Neural cell (in vitro differentiated cells): ENCODE data around the gene BBS1.

Experiments used
- CTCF ChIP-seq: fragments of 450-650 bp; IDR thresholded peaks from 2 replicates; pipeline ENCODE4 v1.5.1; 2014; ENCODE audit warnings: antibody characterized with exemption, mild to moderate bottlenecking, moderate library complexity; ENCODE audit not compliant: poor library complexity, severe bottlenecking
- EP300 ChIP-seq: fragments of 450-650 bp; conservative IDR thresholded peaks from 2 replicates; pipeline ENCODE4 v1.6.1; 2014; ENCODE audit warnings: antibody characterized with exemption, mild to moderate bottlenecking, moderate library complexity; ENCODE audit not compliant: poor library complexity, severe bottlenecking
- EZH2 ChIP-seq: fragments of 200-600, 300-800 bp; shearing (Covaris generic), sonication (generic); IDR thresholded peaks from 2 replicates; pipeline ENCODE4 v1.6.1; 2014; ENCODE audit warnings: antibody characterized with exemption, low read length, borderline replicate concordance, mild to moderate bottlenecking; ENCODE audit not compliant: insufficient read depth, poor library complexity, severe bottlenecking
- MXI1 ChIP-seq: fragments of 450-650 bp; conservative IDR thresholded peaks from 2 replicates; pipeline ENCODE4 v1.6.1; 2014; ENCODE audit warnings: antibody characterized with exemption, mild to moderate bottlenecking; ENCODE audit not compliant: poor library complexity, severe bottlenecking
- POLR2AphosphoS5 ChIP-seq: IDR thresholded peaks from 2 replicates; pipeline ENCODE4 v1.6.1; 2012
- RAD21 ChIP-seq: fragments of 450-650 bp; conservative IDR thresholded peaks from 2 replicates; pipeline ENCODE4 v1.6.1; 2014; ENCODE audit warnings: antibody characterized with exemption, mild to moderate bottlenecking, moderate library complexity
- REST ChIP-seq: IDR thresholded peaks from 2 replicates; pipeline ENCODE4 v1.6.1; 2012; ENCODE audit warnings: borderline replicate concordance
- SMC3 ChIP-seq: fragments of 450-650 bp; conservative IDR thresholded peaks from 2 replicates; pipeline ENCODE4 v1.6.1; 2014; ENCODE audit warnings: antibody characterized with exemption, mild to moderate bottlenecking, moderate library complexity; ENCODE audit not compliant: poor library complexity
- TAF1 ChIP-seq: IDR thresholded peaks from 2 replicates; pipeline ENCODE4 v1.6.1; 2012; ENCODE audit warnings: low read depth

GRCh38 chr11:66492161-66492865, 18.1 kb upstream of the BBS1 start:
- TF ChIP-seq EP300, result no peak
- TF ChIP-seq CTCF, result no peak
- TF ChIP-seq MXI1, result no peak
- no peak for TF ChIP-seq POLR2AphosphoS5
- no peak for TF ChIP-seq SMC3
- TF ChIP-seq REST, result no peak
- no peak for TF ChIP-seq RAD21
- TF ChIP-seq EZH2, result no peak
- TF ChIP-seq TAF1, result no peak
